ENCODE results near the gene CCDC32. TPM values are rescaled to one million over a fixed set of nuclear protein-coding genes. Genes with fewer than 3 reads are reported as not detected.

CCDC32 gene
- total RNA-seq, 1 donor from 2014 or later, result 24.8 TPM

DNA sequence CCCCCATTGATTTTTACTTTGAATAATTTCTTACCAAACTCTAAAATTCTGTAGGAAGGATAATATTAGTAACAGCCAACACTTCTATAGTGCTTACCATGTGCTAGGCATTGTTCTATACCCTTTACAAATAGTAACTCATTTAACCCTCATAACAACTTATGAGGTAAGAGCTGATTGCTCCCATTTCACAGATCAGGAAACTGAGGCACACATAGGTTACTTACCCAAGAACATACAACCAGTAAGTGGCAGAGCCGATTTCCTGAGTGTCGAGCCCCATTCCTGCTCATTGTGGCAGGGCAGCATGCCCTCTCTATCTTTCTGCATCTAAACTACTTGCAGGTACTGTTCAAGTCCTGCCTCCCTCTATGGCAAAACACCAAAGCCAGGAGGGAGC, 9.0 kb downstream of the CCDC32 start:
- intact Hi-C loops (cut with DNase I), result no loop called here
- Histone ChIP-seq H3K4me1 (no peaks in the 10 kb centered on the region), H3K4me3 (no peak overlapping the region), H3K36me3 (peaks cover 46% of the 10 kb centered on the region), H3K27ac (no peak overlapping the region), H3K27me3 (ENCODE audit: low read depth) (no peaks in the 10 kb centered on the region), H3K9me3 (no peaks in the 10 kb centered on the region)
- TF ChIP-seq, protein P1, sequence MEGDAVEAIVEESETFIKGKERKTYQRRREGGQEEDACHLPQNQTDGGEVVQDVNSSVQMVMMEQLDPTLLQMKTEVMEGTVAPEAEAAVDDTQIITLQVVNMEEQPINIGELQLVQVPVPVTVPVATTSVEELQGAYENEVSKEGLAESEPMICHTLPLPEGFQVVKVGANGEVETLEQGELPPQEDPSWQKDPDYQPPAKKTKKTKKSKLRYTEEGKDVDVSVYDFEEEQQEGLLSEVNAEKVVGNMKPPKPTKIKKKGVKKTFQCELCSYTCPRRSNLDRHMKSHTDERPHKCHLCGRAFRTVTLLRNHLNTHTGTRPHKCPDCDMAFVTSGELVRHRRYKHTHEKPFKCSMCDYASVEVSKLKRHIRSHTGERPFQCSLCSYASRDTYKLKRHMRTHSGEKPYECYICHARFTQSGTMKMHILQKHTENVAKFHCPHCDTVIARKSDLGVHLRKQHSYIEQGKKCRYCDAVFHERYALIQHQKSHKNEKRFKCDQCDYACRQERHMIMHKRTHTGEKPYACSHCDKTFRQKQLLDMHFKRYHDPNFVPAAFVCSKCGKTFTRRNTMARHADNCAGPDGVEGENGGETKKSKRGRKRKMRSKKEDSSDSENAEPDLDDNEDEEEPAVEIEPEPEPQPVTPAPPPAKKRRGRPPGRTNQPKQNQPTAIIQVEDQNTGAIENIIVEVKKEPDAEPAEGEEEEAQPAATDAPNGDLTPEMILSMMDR (IDR thresholded peaks at IDR 0.05), result no peak
- no peak for ATAC-seq
- DNase-seq, result no peak

DNA sequence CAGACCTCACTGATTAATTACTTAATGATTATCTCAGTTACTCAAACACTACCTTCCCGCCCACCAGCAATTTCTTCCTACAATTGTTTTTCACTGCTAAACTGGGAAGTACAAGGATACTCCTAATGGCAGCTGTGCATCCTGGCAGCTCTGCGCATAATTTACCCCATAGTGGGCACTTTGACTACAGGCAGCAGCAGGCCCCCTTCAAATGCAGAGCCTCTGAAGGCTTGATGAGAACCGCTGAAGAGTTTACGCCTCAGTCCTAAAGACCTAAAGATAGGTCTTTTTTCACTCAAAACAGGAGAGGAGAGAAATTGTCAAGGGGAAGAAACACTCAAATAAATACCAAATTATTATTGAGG, 10.7 kb downstream of the CCDC32 start:
- H3K27me3 ChIP-seq (ENCODE audit: low read depth), result no peaks in the 10 kb centered on the region

DNA sequence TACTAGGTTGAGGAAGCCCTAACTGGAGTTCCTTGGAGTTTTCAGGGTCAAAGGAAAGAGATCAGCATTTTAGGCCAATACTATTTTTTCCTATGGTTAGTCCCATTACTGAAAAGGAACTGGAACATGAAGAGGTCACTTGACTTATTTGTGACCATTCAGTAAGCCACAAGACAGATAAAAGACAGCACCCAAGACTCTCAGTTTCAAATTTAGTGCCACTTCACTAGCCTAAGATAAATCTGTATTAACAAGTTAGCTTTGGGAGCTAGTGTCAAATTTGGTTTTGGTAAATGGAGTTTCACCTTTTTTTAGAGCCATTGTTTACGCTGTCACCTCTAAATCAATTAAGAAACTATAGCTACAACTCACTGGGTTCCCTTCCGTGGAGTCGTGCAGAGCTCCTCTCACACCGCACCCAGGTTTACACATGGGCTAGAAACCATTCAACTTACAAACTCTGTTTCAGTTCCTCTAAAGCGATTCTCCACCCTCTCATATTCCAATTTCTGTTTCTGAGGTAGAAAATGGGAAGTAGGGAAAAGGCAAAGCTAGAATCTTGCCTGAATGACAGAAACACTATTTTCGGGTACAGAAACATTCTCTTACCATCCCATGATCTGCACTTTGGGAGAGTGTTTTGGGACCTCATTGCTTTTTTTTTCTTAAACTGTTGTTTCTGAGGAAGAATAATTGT, 14.4 kb downstream of the CCDC32 start:
- H3K36me3 ChIP-seq, result peaks cover 52% of the 10 kb centered on the region
- ATAC-seq, result peak; percentile 54 to 78

More for the DNA sequence above, 10.7 kb downstream of the CCDC32 start:
- DNase-seq, result no peak
- TF ChIP-seq, protein P1 (IDR thresholded peaks at IDR 0.05), result no peak
- peaks cover 6% of the 10 kb centered on the region for H3K4me1 ChIP-seq
- H3K36me3 ChIP-seq, result peaks cover 57% of the 10 kb centered on the region
- no peaks in the 10 kb centered on the region for H3K9me3 ChIP-seq
- no peak overlapping the region for H3K4me3 ChIP-seq
- intact Hi-C loops (cut with DNase I), result no loop called here
- no peak overlapping the region for H3K27ac ChIP-seq
- ATAC-seq, result no peak

DNA sequence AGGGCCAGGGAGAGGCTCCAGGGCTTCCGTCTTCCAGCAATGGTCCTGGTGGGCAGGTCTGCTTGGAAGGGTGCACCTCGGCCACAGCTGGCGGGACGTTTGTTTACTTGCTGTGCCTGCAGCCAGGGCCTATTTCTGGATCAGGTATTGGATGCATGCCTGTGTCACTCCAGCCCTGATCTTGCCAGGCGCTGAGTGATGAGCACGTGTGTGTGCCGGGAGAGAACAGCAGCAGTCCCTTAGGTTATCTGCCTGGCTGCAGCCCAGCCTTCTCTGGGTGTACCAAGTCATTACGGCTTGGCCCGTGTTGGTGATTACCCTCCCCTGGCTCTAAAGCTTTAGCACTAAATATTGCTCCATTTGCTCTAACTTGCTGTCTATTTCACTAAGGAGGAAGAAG, 14.9 kb downstream of the CCDC32 start:
- no peak for DNase-seq
- H3K4me1 ChIP-seq, result peaks cover 6% of the 10 kb centered on the region
- H3K9me3 ChIP-seq, result no peaks in the 10 kb centered on the region
- H3K36me3 ChIP-seq, result peaks cover 47% of the 10 kb centered on the region
- peak overlapping the region; percentile 27 for H3K27ac ChIP-seq
- TF ChIP-seq, protein P1 (IDR thresholded peaks at IDR 0.05), result no peak
- H3K4me3 ChIP-seq, result no peak overlapping the region
- H3K27me3 ChIP-seq (ENCODE audit: low read depth), result no peaks in the 10 kb centered on the region
- ATAC-seq, result peak in 1 of 2 donors; percentile 19
- intact Hi-C loops (cut with DNase I), result no loop called here

More for the DNA sequence above, 14.4 kb downstream of the CCDC32 start:
- DNase-seq, result no peak
- TF ChIP-seq, protein P1 (IDR thresholded peaks at IDR 0.05), result no peak
- Histone ChIP-seq H3K4me1 (peaks cover 6% of the 10 kb centered on the region), H3K9me3 (no peaks in the 10 kb centered on the region), H3K4me3 (no peak overlapping the region), H3K27me3 (ENCODE audit: low read depth) (no peaks in the 10 kb centered on the region), H3K27ac (peak overlapping the region; percentile 27)
- intact Hi-C loops (cut with DNase I), result no loop called here

DNA sequence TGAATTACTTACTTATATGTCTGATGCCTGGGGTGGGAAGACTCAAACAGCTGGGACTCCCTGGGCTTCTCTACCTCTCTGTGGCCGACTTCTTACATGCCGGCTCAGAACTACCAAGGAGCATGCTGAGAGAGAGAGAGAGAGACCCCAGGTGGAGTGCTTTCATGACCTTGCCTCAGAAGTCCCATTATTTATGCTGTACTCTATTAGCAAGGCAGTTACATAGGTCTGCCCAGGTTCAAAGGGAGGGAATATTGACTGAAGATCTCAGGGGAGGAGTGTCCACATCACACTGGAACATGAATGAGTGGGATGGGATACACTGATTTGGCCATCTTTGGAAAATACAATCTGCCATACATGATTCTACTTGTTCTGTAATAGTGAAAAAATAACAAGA, 16.2 kb downstream of the CCDC32 start:
- intact Hi-C loops (cut with DNase I), result no loop called here
- TF ChIP-seq, protein P1 (IDR thresholded peaks at IDR 0.05), result no peak
- ATAC-seq, result no peak
- Histone ChIP-seq H3K4me3 (no peak overlapping the region), H3K4me1 (peaks cover 6% of the 10 kb centered on the region), H3K27me3 (ENCODE audit: low read depth) (no peaks in the 10 kb centered on the region), H3K9me3 (no peaks in the 10 kb centered on the region), H3K36me3 (peaks cover 41% of the 10 kb centered on the region), H3K27ac (no peak overlapping the region)
- no peak for DNase-seq
